NCI-H748 treated with DMSO at 0.1 percent for 48 hours (cell line): ENCODE results near the gene RAP1A.

Experiments
- DNase-seq: peaks from one replicate; lab custom pipeline; 2025; lab: John Stamatoyannopoulos, UW

RAP1A gene

GRCh38 chr1:111758373-111758772 is 138.8 kb downstream of the RAP1A start:
- DNase-seq, result no peak

- DNase-seq, result no peak
Observed at GRCh38 chr1:111761717-111762116, 142.1 kb downstream of the RAP1A start.

GRCh38 chr1:111762332-111762731 is 142.7 kb downstream of the RAP1A start:
- no peak for DNase-seq
